K562 (cell line): Measurements from ENCODE around the gene SIK3. TPM values are rescaled to one million over a fixed set of nuclear protein-coding genes. Genes with fewer than 3 reads are reported as not detected.

Experiments
- ATAC-seq: fragments of 200-7000 bp; cut with Tn5 transposase; 3 replicates; pipeline ENCODE4 v1.9.1; 2020; ENCODE audit warnings: moderate library complexity
- BruUV-seq: library from RNA; stranded (reverse); fragments of 400-500 nt; replicated peaks from 2 replicates; lab custom pipeline; 2021; lab: Mats Ljungman, UMichigan
- CTCF ChIA-PET: fragments of 300-600 bp; formaldehyde crosslinking; extraction: SDS; loops from one replicate; lab custom pipeline; 2021; ENCODE audit warnings: low intra/inter-chr PET ratio; lab: Yijun Ruan, JAX
- POLR2A ChIA-PET: fragments of 300-600, 350-650 bp; sonication (Branson Sonifier 250); formaldehyde crosslinking; extraction: SDS; loops from one replicate; lab custom pipeline; 2021; ENCODE audit warnings: antibody characterized with exemption, inconsistent platforms; lab: Yijun Ruan, JAX
- DNase-seq, 4 experiments: peaks; one replicate each; pipeline versions ENCODE4 v3.0.0 to v3.0.0-alpha.2; 2011 to 2018; ENCODE audit warnings: low spot score in 3 of 4, mixed read lengths in 3 of 4; ENCODE audit errors: extremely low read depth in 1 of 4
- FAIRE-seq: peaks from 2 replicates; lab custom pipeline; 2011; peaks lifted over from hg19 to GRCh38; lab: Jason Lieb, UNC
- H2AFZ ChIP-seq: 2 replicates; pipeline ENCODE4 v1.6.0; 2011; ENCODE audit warnings: low read depth, low read length, control low read depth, inconsistent platforms
- H3K27ac ChIP-seq: fragments of 200-600 bp; 3 replicates; pipeline ENCODE4 v1.8.0; 2011; ENCODE audit warnings: low read depth, mild to moderate bottlenecking, control low read depth, inconsistent platforms, low read length, moderate library complexity, mixed read lengths; ENCODE audit errors: extremely low read depth
- H3K27me3 ChIP-seq, 2 experiments: fragments of 300-600 bp in 1 of 2; 2 replicates in 1 of 2; 3 replicates in 1 of 2; pipeline versions ENCODE4 v1.6.0 to v1.8.0; 2011; ENCODE audit warnings: inconsistent platforms in 2 of 2, low read length in 2 of 2, mild to moderate bottlenecking in 1 of 2, mixed read lengths in 1 of 2, moderate library complexity in 1 of 2; ENCODE audit not compliant: control insufficient read depth in 2 of 2, insufficient read depth in 2 of 2
- H3K36me3 ChIP-seq: fragments of 300-600 bp; 3 replicates; pipeline ENCODE4 v1.8.0; 2011; ENCODE audit warnings: mild to moderate bottlenecking, low read length, inconsistent platforms; ENCODE audit not compliant: control insufficient read depth, insufficient read depth
- H3K4me1 ChIP-seq, 2 experiments: fragments of 200-600 bp in 1 of 2; replicated peaks in 1 of 2; 2 replicates in 1 of 2; 3 replicates in 1 of 2; pipeline versions ENCODE4 v1.5.1 to v1.8.0; 2011; ENCODE audit warnings: inconsistent platforms in 2 of 2, low read length in 2 of 2, mild to moderate bottlenecking in 1 of 2, mixed read lengths in 1 of 2, moderate library complexity in 1 of 2; ENCODE audit not compliant: control insufficient read depth in 2 of 2, insufficient read depth in 2 of 2
- H3K4me2 ChIP-seq: 2 replicates; pipeline ENCODE4 v1.6.1; 2011; ENCODE audit warnings: low read length, control low read depth, inconsistent platforms, mixed read lengths; ENCODE audit not compliant: insufficient read depth
- H3K4me3 ChIP-seq: fragments of 200-600 bp; sonication (generic), shearing (Covaris generic); 2 replicates; pipeline ENCODE4 v1.5.1; 2016; ENCODE audit warnings: control low read depth, inconsistent platforms
- H3K79me2 ChIP-seq: fragments of 200-600 bp; 3 replicates; pipeline ENCODE4 v1.8.0; 2011; ENCODE audit warnings: low read length, inconsistent platforms; ENCODE audit not compliant: control insufficient read depth, insufficient read depth
- H3K9ac ChIP-seq, 2 experiments: 2 replicates each; pipeline versions ENCODE4 v1.6.0 to v1.6.1; 2011; ENCODE audit warnings: low read depth in 2 of 2, low read length in 2 of 2, control low read depth in 1 of 2, inconsistent platforms in 1 of 2, mild to moderate bottlenecking in 1 of 2, mixed read lengths in 1 of 2; ENCODE audit not compliant: insufficient read depth in 1 of 2
- H3K9me1 ChIP-seq: one replicate; pipeline ENCODE4 v1.6.0; 2011; ENCODE audit warnings: inconsistent platforms, mild to moderate bottlenecking, low read length, moderate library complexity; ENCODE audit not compliant: control insufficient read depth, insufficient read depth
- H3K9me3 ChIP-seq: replicated peaks from 2 replicates; pipeline ENCODE4 v1.5.1; 2011; ENCODE audit warnings: low read depth, low read length, inconsistent platforms; ENCODE audit not compliant: control insufficient read depth, insufficient read depth
- H4K20me1 ChIP-seq: replicated peaks from 2 replicates; pipeline ENCODE4 v1.6.1; 2011; ENCODE audit warnings: low read length, inconsistent platforms, mixed read lengths; ENCODE audit not compliant: control insufficient read depth, insufficient read depth
- CBFA2T2 ChIP-seq: fragments of 450-650 bp; conservative IDR thresholded peaks from 2 replicates; pipeline ENCODE4 v1.6.1; 2017; ENCODE audit warnings: mild to moderate bottlenecking
- CBX1 ChIP-seq: sonication (generic); IDR thresholded peaks from 2 replicates; pipeline ENCODE4 v1.6.1; 2016; ENCODE audit warnings: antibody characterized with exemption, low read depth, mild to moderate bottlenecking
- ETV1 ChIP-seq: fragments of 450-650 bp; conservative IDR thresholded peaks from 2 replicates; pipeline ENCODE4 v1.6.1; 2016; ENCODE audit warnings: missing genetic modification characterization, control low read depth, low read depth, missing compliant biosample characterization
- FOXA3 ChIP-seq, 2 experiments: fragments of 450-650 bp in 1 of 2; sonication (generic) in 1 of 2; formaldehyde crosslinking; IDR thresholded peaks in 1 of 2; conservative IDR thresholded peaks in 1 of 2; 2 replicates each; pipeline versions ENCODE4 v1.4.0 to v1.8.0; 2020 to 2022; ENCODE audit warnings: mild to moderate bottlenecking in 2 of 2, missing genetic modification reagents in 1 of 2
- NCOA4 ChIP-seq: fragments of 450-650 bp; IDR thresholded peaks from 2 replicates; pipeline ENCODE4 v1.6.1; 2018; ENCODE audit warnings: mild to moderate bottlenecking; ENCODE audit not compliant: partially characterized antibody
- PML ChIP-seq: IDR thresholded peaks from 2 replicates; pipeline ENCODE4 v1.6.1; 2012; ENCODE audit warnings: low read length, inconsistent platforms
- ZBED1 ChIP-seq: IDR thresholded peaks from 2 replicates; pipeline ENCODE4 v1.6.1; 2014
- ZNF224 ChIP-seq: sonication (generic); formaldehyde crosslinking; IDR thresholded peaks from 2 replicates; pipeline ENCODE4 v1.8.0; 2022; ENCODE audit warnings: mild to moderate bottlenecking, missing genetic modification reagents
- ZNF583 ChIP-seq: fragments of 250-450 bp; sonication (Bioruptor Pico); IDR thresholded peaks from 2 replicates; pipeline ENCODE4 v1.4.0; 2020
- in situ Hi-C: fragments of 300-500 bp; cut with MboI; formaldehyde crosslinking; loops from 4 replicates; pipeline ENCODE4 v1.15.0; 2018; ENCODE audit warnings: inconsistent platforms, mixed read lengths
- intact Hi-C: fragments of 100-400 bp; cut with micrococcal nuclease; formaldehyde crosslinking; loops from 2 replicates; pipeline ENCODE4 v1.14.2; 2022
- polyA plus RNA-seq, 8 experiments: library from polyadenylated mRNA; depleted of rRNA in 4 of 8; stranded (reverse) in 5 of 8; unstranded in 3 of 8; fragments of >200 nt; fragmentation: Nextera tagmentation in 2 of 8; fragmentation: Illumina TruSeq in 1 of 8; extraction: Ambion mirVana in 2 of 8; extraction: Trizol in 1 of 8; gene quantifications; 2 replicates each; pipeline versions ENCODE4 v1.2.1 to v1.2.3, GENCODE V29; 2011 to 2014; ENCODE audit warnings: inconsistent platforms in 1 of 8, missing spikeins in 1 of 8
- total RNA-seq, 7 experiments: library from RNA; depleted of rRNA in 6 of 7; stranded (reverse); fragments of >200 nt in 6 of 7; fragmentation: Illumina TruSeq in 2 of 7; extraction: Trizol in 2 of 7; gene quantifications; 2 replicates each; pipeline versions ENCODE4 v1.2.1 to v1.2.3, GENCODE V29; 2011 to 2021; ENCODE audit warnings: low replicate concordance in 1 of 7
- TF ChIP-seq, protein P1 (sequence below): sonication (generic); formaldehyde crosslinking; IDR thresholded peaks from 2 replicates; pipeline ENCODE4 v1.4.0; 2020; ENCODE audit warnings: mild to moderate bottlenecking, missing genetic modification reagents

Gene SIK3
- total and polyA plus RNA-seq, 9 of the 15 experiments (the other 6 are each of a cell fraction or from before 2014, with no cell fraction given) = 1.6 to 21.6 (median 8.0) TPM

DNA sequence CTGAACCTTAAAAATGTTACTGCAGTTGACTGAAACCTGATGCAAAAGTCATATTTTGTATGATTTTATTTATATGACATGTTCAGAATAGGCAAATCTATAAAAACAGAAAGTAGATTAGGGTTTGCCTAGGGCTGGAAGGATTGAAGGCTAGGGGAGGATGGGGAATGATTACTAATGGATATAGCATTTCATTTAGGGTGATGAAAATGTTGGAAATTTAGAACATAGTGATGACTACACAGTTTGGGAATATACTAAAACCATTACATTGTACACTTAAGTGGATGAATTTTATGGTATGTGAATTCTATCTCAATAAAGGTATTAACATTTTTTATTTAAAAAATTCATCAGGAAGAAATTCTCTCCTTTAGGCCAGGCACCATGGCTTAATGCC lies 22.9 kb upstream of the SIK3 start:
- H3K9ac ChIP-seq = no peak overlapping the region
- TF ChIP-seq FOXA3 (CRISPR knock-in tag; conservative IDR thresholded peaks at IDR 0.05 in 1 of 2, IDR thresholded peaks at IDR 0.05 in 1 of 2) (no peak), PML (no peak), CBFA2T2 (no peak), CBX1 (no peak), ZNF583 (CRISPR knock-in tag) (no peak), ZNF224 (CRISPR knock-in tag) (no peak), ETV1 (no peak), NCOA4 (no peak), ZBED1 (no peak)
- TF ChIP-seq, protein P1, sequence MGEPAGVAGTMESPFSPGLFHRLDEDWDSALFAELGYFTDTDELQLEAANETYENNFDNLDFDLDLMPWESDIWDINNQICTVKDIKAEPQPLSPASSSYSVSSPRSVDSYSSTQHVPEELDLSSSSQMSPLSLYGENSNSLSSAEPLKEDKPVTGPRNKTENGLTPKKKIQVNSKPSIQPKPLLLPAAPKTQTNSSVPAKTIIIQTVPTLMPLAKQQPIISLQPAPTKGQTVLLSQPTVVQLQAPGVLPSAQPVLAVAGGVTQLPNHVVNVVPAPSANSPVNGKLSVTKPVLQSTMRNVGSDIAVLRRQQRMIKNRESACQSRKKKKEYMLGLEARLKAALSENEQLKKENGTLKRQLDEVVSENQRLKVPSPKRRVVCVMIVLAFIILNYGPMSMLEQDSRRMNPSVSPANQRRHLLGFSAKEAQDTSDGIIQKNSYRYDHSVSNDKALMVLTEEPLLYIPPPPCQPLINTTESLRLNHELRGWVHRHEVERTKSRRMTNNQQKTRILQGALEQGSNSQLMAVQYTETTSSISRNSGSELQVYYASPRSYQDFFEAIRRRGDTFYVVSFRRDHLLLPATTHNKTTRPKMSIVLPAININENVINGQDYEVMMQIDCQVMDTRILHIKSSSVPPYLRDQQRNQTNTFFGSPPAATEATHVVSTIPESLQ (CRISPR knock-in tag) = no peak
- TF ChIP-seq, all 486 proteins: peak for 0
- Histone ChIP-seq H4K20me1 (no peaks in the 10 kb centered on the region), H2AFZ (no peak overlapping the region), H3K4me2 (no peak overlapping the region), H3K27ac (no peak overlapping the region), H3K79me2 (no peaks in the 10 kb centered on the region), H3K9me1 (no peaks in the 10 kb centered on the region), H3K36me3 (no peaks in the 10 kb centered on the region), H3K4me3 (no peak overlapping the region), H3K4me1 (no peaks in the 10 kb centered on the region), H3K27me3 (peaks cover 2 to 7% of the 10 kb centered on the region in 2 experiments; a peak in 3 of 5 replicates), H3K9me3 (no peaks in the 10 kb centered on the region)
- no peak for ATAC-seq
- DNase-seq = no peak
- POLR2A ChIA-PET = interaction anchor here (0.6 kb wide), 1 partner anchor 11 kb away, joined by 3 read pairs; no protein-coding TSS in a partner anchor
- no peak for FAIRE-seq
- BruUV-seq = no TSS peak
- in situ Hi-C loops = no loop called here
- intact Hi-C loops = no loop called here
- CTCF ChIA-PET = no interaction called here
